C4-2B (cell line): ENCODE data around the gene TNFRSF12A.

Experiments used
- CTCF ChIP-seq: fragments of 450-650 bp; conservative IDR thresholded peaks from 2 replicates; pipeline ENCODE4 v1.5.1; 2017; ENCODE audit warnings: mild to moderate bottlenecking
- ZFX ChIP-seq: fragments of 450-650 bp; IDR thresholded peaks from 2 replicates; pipeline ENCODE4 v1.6.1; 2017

GRCh38 chr16:3029491-3030221 lies 9.5 kb downstream of the TNFRSF12A start:
- no peak for TF ChIP-seq CTCF
- TF ChIP-seq ZFX = no peak
